ENCODE data around the gene UGT1A7.

UGT1A7 gene

GRCh38 chr2:233821196-233821595 is 139.5 kb downstream of the UGT1A7 start:
- no peaks in the 10 kb centered on the region for H3K27me3 ChIP-seq (ENCODE audit: control insufficient read depth in 5 of 5, insufficient read depth in 4 of 5, low read length in 5 of 5)
- no peak overlapping the region for H3K9ac ChIP-seq (ENCODE audit: low read length in 5 of 5)
- no peaks in the 10 kb centered on the region for H3K36me3 ChIP-seq (ENCODE audit: control insufficient read depth in 5 of 5, insufficient read depth in 5 of 5, low read length in 5 of 5)
- peaks cover 0 to 35% (median 17%) of the 10 kb centered on the region in 5 donors for H3K4me1 ChIP-seq (ENCODE audit: control insufficient read depth in 5 of 5, insufficient read depth in 5 of 5, low read length in 5 of 5)
- H3K4me3 ChIP-seq (ENCODE audit: low read depth in 1 of 5, low read length in 5 of 5): no peak overlapping the region
- H3K9me3 ChIP-seq (ENCODE audit: control insufficient read depth in 5 of 5, low read length in 5 of 5): peaks cover 0 to 3% (median 0%) of the 10 kb centered on the region in 5 donors
- H3K27ac ChIP-seq (ENCODE audit: low read depth, low read length): no peak overlapping the region

DNA sequence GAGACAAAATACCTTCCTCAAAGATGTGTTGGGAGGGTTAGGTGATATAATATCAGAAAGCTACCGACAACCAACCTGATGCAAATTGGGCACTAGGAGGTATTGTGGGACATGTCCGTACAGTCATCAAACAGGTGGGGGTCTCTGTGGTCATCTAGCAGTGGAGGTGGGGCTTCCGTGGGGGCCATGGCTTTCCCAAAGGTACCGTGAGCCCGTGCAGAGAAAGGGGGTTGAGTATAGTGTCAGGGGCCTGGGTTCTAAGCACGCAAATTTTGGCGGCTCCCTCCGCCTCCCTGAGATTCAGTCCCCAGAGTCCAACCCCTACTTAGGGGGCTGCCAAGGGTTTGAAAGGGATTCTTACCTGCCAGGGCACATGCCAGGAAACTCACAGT is 140.0 kb downstream of the UGT1A7 start:
- Histone ChIP-seq H3K4me3 (ENCODE audit: low read depth in 1 of 5, low read length in 5 of 5) (no peak overlapping the region), H3K36me3 (ENCODE audit: control insufficient read depth in 5 of 5, insufficient read depth in 5 of 5, low read length in 5 of 5) (no peaks in the 10 kb centered on the region), H3K27ac (ENCODE audit: low read depth, low read length) (no peak overlapping the region), H3K9ac (ENCODE audit: low read length in 5 of 5) (no peak overlapping the region), H3K4me1 (ENCODE audit: control insufficient read depth in 5 of 5, insufficient read depth in 5 of 5, low read length in 5 of 5) (peaks cover 0 to 31% (median 13%) of the 10 kb centered on the region in 5 donors), H3K27me3 (ENCODE audit: control insufficient read depth in 5 of 5, insufficient read depth in 4 of 5, low read length in 5 of 5) (no peaks in the 10 kb centered on the region), H3K9me3 (ENCODE audit: control insufficient read depth in 5 of 5, low read length in 5 of 5) (no peaks in the 10 kb centered on the region)

- Histone ChIP-seq H3K36me3 (ENCODE audit: control insufficient read depth in 5 of 5, insufficient read depth in 5 of 5, low read length in 5 of 5) (no peaks in the 10 kb centered on the region), H3K9me3 (ENCODE audit: control insufficient read depth in 5 of 5, low read length in 5 of 5) (no peaks in the 10 kb centered on the region), H3K27ac (ENCODE audit: low read depth, low read length) (no peak overlapping the region), H3K4me3 (ENCODE audit: low read depth in 1 of 5, low read length in 5 of 5) (no peak overlapping the region), H3K27me3 (ENCODE audit: control insufficient read depth in 5 of 5, insufficient read depth in 4 of 5, low read length in 5 of 5) (no peaks in the 10 kb centered on the region), H3K4me1 (ENCODE audit: control insufficient read depth in 5 of 5, insufficient read depth in 5 of 5, low read length in 5 of 5) (peaks cover 0 to 25% (median 8%) of the 10 kb centered on the region in 5 donors), H3K9ac (ENCODE audit: low read length in 5 of 5) (no peak overlapping the region)
Observed at GRCh38 chr2:233822101-233822771, 140.5 kb downstream of the UGT1A7 start.
